HepG2 (cell line): ENCODE data around the gene HYAL1. TPM values are rescaled to one million over a fixed set of nuclear protein-coding genes. Genes with fewer than 3 reads are reported as not detected.
A peak's percentile ranks its signal among the peaks of the same experiment; 100 is the strongest.

Source experiments
- ATF7 ChIP-seq, 2 experiments: fragments of 450-650 bp in 1 of 2; sonication (generic) in 1 of 2; formaldehyde crosslinking in 1 of 2; IDR thresholded peaks; 2 replicates each; pipeline versions ENCODE4 v1.4.0 to v1.6.1; 2016 to 2020; ENCODE audit warnings: antibody characterized with exemption in 1 of 2, mild to moderate bottlenecking in 1 of 2, missing genetic modification reagents in 1 of 2
- ATRX ChIP-seq: sonication (generic); formaldehyde crosslinking; IDR thresholded peaks from 2 replicates; pipeline ENCODE4 v1.4.0; 2020; ENCODE audit warnings: missing genetic modification reagents, borderline replicate concordance
- FOXJ3 ChIP-seq: sonication (generic); formaldehyde crosslinking; IDR thresholded peaks from 2 replicates; pipeline ENCODE4 v1.4.0; 2020; ENCODE audit warnings: missing genetic modification reagents, mild to moderate bottlenecking, borderline replicate concordance
- GATA4 ChIP-seq: sonication (generic); IDR thresholded peaks from 2 replicates; pipeline ENCODE4 v1.6.1; 2016; ENCODE audit warnings: antibody characterized with exemption, low read depth, borderline replicate concordance
- MAF1 ChIP-seq: sonication (generic); formaldehyde crosslinking; IDR thresholded peaks from 2 replicates; pipeline ENCODE4 v1.5.0; 2020; ENCODE audit warnings: missing genetic modification reagents, borderline replicate concordance
- NR2C2 ChIP-seq: sonication (generic); formaldehyde crosslinking; IDR thresholded peaks from 2 replicates; pipeline ENCODE4 v1.4.0; 2020; ENCODE audit warnings: missing genetic modification reagents, mild to moderate bottlenecking, moderate library complexity, borderline replicate concordance
- RAD51 ChIP-seq: fragments of 450-650 bp; IDR thresholded peaks from 2 replicates; pipeline ENCODE4 v1.6.1; 2016; ENCODE audit warnings: borderline replicate concordance
- RNF2 ChIP-seq: fragments of 450-650 bp; conservative IDR thresholded peaks from 2 replicates; pipeline ENCODE4 v1.6.1; 2016; ENCODE audit warnings: low read depth
- SMYD3 ChIP-seq: sonication (generic); formaldehyde crosslinking; IDR thresholded peaks from 2 replicates; pipeline ENCODE4 v1.8.1; 2023; ENCODE audit warnings: mild to moderate bottlenecking, missing genetic modification reagents
- SP2 ChIP-seq: sonication (generic); formaldehyde crosslinking; IDR thresholded peaks from 2 replicates; pipeline ENCODE4 v1.5.1; 2020; ENCODE audit warnings: mild to moderate bottlenecking, missing genetic modification reagents
- TP53 ChIP-seq: sonication (generic); formaldehyde crosslinking; conservative IDR thresholded peaks from 2 replicates; pipeline ENCODE4 v1.4.0; 2020; ENCODE audit warnings: missing genetic modification reagents
- U2AF2 ChIP-seq: fragments of 200-400 bp; formaldehyde crosslinking; IDR thresholded peaks from 2 replicates; pipeline ENCODE4 v1.6.1; 2017; ENCODE audit warnings: low read depth, mild to moderate bottlenecking, low read length
- ZFX ChIP-seq: sonication (generic); formaldehyde crosslinking; IDR thresholded peaks from 2 replicates; pipeline ENCODE4 v1.4.0; 2020; ENCODE audit warnings: mild to moderate bottlenecking, low read depth, missing genetic modification reagents, moderate library complexity
- ZKSCAN5 ChIP-seq: sonication (generic); formaldehyde crosslinking; IDR thresholded peaks from 2 replicates; pipeline ENCODE4 v1.5.1; 2020; ENCODE audit warnings: mild to moderate bottlenecking, missing genetic modification reagents
- ZNF34 ChIP-seq: sonication (generic); formaldehyde crosslinking; IDR thresholded peaks from 2 replicates; pipeline ENCODE4 v1.4.0; 2020; ENCODE audit warnings: mild to moderate bottlenecking, missing genetic modification reagents, borderline replicate concordance
- ZNF510 ChIP-seq: sonication (generic); formaldehyde crosslinking; IDR thresholded peaks from 2 replicates; pipeline ENCODE4 v1.4.0; 2020; ENCODE audit warnings: low read depth, mild to moderate bottlenecking, missing genetic modification reagents
- ZNF543 ChIP-seq: sonication (generic); formaldehyde crosslinking; IDR thresholded peaks from 2 replicates; pipeline ENCODE4 v1.4.0; 2020; ENCODE audit warnings: mild to moderate bottlenecking, missing genetic modification reagents
- ZNF891 ChIP-seq: sonication (generic); formaldehyde crosslinking; IDR thresholded peaks from 2 replicates; pipeline ENCODE4 v1.5.0; 2020; ENCODE audit warnings: mild to moderate bottlenecking, missing genetic modification reagents
- polyA plus RNA-seq, 8 experiments: library from polyadenylated mRNA; depleted of rRNA in 3 of 8; stranded (reverse) in 7 of 8; unstranded in 1 of 8; fragments of >200 nt; fragmentation: Illumina TruSeq in 4 of 8; extraction: Trizol in 4 of 8; gene quantifications; 2 replicates each; pipeline versions ENCODE4 v1.2.1 to v1.2.3, GENCODE V29; 2011 to 2016; ENCODE audit warnings: low read depth in 4 of 8, missing spikeins in 1 of 8, mixed read lengths in 1 of 8; ENCODE audit not compliant: insufficient read depth in 1 of 8
- total RNA-seq, 5 experiments: library from RNA; depleted of rRNA; stranded (reverse); fragments of >200 nt; fragmentation: Illumina TruSeq; extraction: Trizol; gene quantifications; 2 replicates each; pipeline ENCODE4 v1.2.3, GENCODE V29; 2016; ENCODE audit warnings: low read depth in 1 of 5
- TF ChIP-seq, protein P1 (sequence below), 2 experiments: IDR thresholded peaks; 2 replicates each; pipeline ENCODE4 v1.6.1; 2011 to 2012; ENCODE audit warnings: low read length in 2 of 2, borderline replicate concordance in 1 of 2, low read depth in 1 of 2, mild to moderate bottlenecking in 1 of 2, moderate library complexity in 1 of 2
- TF ChIP-seq, protein P2 (sequence below): sonication (generic); formaldehyde crosslinking; IDR thresholded peaks from 2 replicates; pipeline ENCODE4 v1.5.1; 2020; ENCODE audit warnings: mild to moderate bottlenecking, missing genetic modification reagents, moderate library complexity

Gene HYAL1
- total and polyA plus RNA-seq, 2 of the 13 experiments (the other 11 are each of a cell fraction or from before 2014, with no cell fraction given): 76.5 to 193 TPM

DNA sequence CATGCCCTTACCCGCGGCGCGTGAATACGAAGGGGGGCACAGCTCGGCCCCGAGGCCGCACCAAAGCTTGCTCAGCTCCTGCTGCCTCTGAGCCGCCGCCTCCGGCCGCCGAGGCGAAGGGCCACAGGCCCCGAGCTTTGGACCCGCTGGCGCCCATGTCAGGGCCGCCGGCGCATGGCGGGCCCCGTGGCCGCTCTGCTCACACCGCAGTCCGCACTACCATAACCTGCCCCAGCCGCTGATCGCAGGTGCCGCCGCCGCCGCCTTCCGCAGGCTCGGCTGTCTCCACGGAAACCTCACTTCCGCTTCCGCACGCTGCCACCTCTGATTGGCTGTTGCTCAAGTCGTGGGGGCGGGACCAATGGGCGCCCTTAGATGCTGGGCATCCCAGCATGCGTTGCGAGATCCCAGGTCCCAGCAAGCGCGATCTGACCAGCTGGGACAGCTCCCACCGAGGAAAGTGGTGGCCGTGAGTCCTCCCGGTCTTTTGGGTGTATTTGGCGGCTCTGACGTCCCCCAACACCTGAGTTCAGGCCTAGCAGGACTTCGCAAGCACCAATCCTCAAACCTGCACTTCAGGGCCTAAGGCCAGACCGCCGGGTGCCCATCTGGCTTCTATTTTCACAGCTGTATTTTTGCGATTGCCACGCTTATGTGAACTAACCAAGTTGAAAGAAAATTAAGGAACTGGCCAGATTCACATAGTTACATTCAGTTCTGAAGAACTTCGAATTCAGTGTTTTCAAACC lies 24.7 kb upstream of the HYAL1 start, which contains the start of gene TUSC2 (continued):
- TF ChIP-seq, protein P1, sequence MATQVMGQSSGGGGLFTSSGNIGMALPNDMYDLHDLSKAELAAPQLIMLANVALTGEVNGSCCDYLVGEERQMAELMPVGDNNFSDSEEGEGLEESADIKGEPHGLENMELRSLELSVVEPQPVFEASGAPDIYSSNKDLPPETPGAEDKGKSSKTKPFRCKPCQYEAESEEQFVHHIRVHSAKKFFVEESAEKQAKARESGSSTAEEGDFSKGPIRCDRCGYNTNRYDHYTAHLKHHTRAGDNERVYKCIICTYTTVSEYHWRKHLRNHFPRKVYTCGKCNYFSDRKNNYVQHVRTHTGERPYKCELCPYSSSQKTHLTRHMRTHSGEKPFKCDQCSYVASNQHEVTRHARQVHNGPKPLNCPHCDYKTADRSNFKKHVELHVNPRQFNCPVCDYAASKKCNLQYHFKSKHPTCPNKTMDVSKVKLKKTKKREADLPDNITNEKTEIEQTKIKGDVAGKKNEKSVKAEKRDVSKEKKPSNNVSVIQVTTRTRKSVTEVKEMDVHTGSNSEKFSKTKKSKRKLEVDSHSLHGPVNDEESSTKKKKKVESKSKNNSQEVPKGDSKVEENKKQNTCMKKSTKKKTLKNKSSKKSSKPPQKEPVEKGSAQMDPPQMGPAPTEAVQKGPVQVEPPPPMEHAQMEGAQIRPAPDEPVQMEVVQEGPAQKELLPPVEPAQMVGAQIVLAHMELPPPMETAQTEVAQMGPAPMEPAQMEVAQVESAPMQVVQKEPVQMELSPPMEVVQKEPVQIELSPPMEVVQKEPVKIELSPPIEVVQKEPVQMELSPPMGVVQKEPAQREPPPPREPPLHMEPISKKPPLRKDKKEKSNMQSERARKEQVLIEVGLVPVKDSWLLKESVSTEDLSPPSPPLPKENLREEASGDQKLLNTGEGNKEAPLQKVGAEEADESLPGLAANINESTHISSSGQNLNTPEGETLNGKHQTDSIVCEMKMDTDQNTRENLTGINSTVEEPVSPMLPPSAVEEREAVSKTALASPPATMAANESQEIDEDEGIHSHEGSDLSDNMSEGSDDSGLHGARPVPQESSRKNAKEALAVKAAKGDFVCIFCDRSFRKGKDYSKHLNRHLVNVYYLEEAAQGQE (IDR thresholded peaks at IDR 0.05; ENCODE audit: borderline replicate concordance in 1 of 2, low read depth in 1 of 2, low read length in 2 of 2): peak in 1 of 2 experiments; percentile 50; a peak in 1 of 4 replicates
- TF ChIP-seq NR2C2 (CRISPR knock-in tag) (peak; percentile 47; the same call in 1 of the 2 replicates), ZFX (CRISPR knock-in tag) (peak; percentile 72), ATRX (CRISPR knock-in tag) (no peak), ZKSCAN5 (CRISPR knock-in tag) (no peak), ZNF543 (CRISPR knock-in tag) (no peak), ZNF34 (peak; percentile 83; the same call in 1 of the 2 replicates), ATF7 (IDR thresholded peaks at IDR 0.05) (no peak), ATF7 (CRISPR knock-in tag; IDR thresholded peaks at IDR 0.05) (no peak), TP53 (CRISPR knock-in tag) (0 out of 2 replicates have a peak, but pooled peaks have one; percentile 70), ZNF891 (CRISPR knock-in tag) (0 out of 2 replicates have a peak, but pooled peaks have one; percentile 56), FOXJ3 (CRISPR knock-in tag) (no peak), ZNF510 (CRISPR knock-in tag) (0 out of 2 replicates have a peak, but pooled peaks have one; percentile 46), SP2 (CRISPR knock-in tag) (peak; percentile 91), MAF1 (no peak), U2AF2 (no peak), GATA4 (peak; percentile 59; the same call in 1 of the 2 replicates), RAD51 (no peak), SMYD3 (CRISPR knock-in tag) (no peak), RNF2 (no peak)
- TF ChIP-seq, protein P2, sequence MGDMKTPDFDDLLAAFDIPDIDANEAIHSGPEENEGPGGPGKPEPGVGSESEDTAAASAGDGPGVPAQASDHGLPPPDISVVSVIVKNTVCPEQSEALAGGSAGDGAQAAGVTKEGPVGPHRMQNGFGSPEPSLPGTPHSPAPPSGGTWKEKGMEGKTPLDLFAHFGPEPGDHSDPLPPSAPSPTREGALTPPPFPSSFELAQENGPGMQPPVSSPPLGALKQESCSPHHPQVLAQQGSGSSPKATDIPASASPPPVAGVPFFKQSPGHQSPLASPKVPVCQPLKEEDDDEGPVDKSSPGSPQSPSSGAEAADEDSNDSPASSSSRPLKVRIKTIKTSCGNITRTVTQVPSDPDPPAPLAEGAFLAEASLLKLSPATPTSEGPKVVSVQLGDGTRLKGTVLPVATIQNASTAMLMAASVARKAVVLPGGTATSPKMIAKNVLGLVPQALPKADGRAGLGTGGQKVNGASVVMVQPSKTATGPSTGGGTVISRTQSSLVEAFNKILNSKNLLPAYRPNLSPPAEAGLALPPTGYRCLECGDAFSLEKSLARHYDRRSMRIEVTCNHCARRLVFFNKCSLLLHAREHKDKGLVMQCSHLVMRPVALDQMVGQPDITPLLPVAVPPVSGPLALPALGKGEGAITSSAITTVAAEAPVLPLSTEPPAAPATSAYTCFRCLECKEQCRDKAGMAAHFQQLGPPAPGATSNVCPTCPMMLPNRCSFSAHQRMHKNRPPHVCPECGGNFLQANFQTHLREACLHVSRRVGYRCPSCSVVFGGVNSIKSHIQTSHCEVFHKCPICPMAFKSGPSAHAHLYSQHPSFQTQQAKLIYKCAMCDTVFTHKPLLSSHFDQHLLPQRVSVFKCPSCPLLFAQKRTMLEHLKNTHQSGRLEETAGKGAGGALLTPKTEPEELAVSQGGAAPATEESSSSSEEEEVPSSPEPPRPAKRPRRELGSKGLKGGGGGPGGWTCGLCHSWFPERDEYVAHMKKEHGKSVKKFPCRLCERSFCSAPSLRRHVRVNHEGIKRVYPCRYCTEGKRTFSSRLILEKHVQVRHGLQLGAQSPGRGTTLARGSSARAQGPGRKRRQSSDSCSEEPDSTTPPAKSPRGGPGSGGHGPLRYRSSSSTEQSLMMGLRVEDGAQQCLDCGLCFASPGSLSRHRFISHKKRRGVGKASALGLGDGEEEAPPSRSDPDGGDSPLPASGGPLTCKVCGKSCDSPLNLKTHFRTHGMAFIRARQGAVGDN (CRISPR knock-in tag): peak; percentile 90
